A549 (cell line): ENCODE measurements around the gene GMDS. TPM values are rescaled to one million over a fixed set of nuclear protein-coding genes. Genes with fewer than 3 reads are reported as not detected.

Experiments used
- ATAC-seq, 2 experiments: fragments of 200-7000 bp in 1 of 2; fragments of >200 bp in 1 of 2; cut with Nextera tagmentation in 1 of 2; cut with Tn5 transposase in 1 of 2; 3 replicates each; pipeline versions ENCODE4 v1.8.0 to v1.9.1; 2018 to 2020; ENCODE audit warnings: mild to moderate bottlenecking in 1 of 2, moderate library complexity in 1 of 2
- CTCF ChIA-PET: fragments of 300-600 bp; sonication (Branson Sonifier 250); formaldehyde crosslinking; extraction: SDS; loops from one replicate; lab custom pipeline; 2021; ENCODE audit warnings: antibody characterized with exemption, inconsistent platforms; lab: Yijun Ruan, JAX
- POLR2A ChIA-PET: fragments of 350-600 bp; formaldehyde crosslinking; extraction: SDS; loops from one replicate; lab custom pipeline; 2021; ENCODE audit warnings: antibody characterized with exemption, inconsistent platforms; lab: Yijun Ruan, JAX
- DNase-seq, 2 experiments: peaks; one replicate each; pipeline versions ENCODE4 v3.0.0 to v3.0.0-alpha.2; 2011 to 2016; ENCODE audit warnings: low read depth in 1 of 2, low spot score in 1 of 2
- FAIRE-seq: peaks from 2 replicates; lab custom pipeline; 2011; peaks lifted over from hg19 to GRCh38; lab: Jason Lieb, UNC
- H3K27ac ChIP-seq, 2 experiments: fragments of >200 bp; sonication (Bioruptor Twin); formaldehyde crosslinking; 3 replicates each; pipeline ENCODE4 v1.5.1; 2016 to 2017
- H3K4me1 ChIP-seq: fragments of >200 bp; sonication (Bioruptor Twin); formaldehyde crosslinking; 3 replicates; pipeline ENCODE4 v1.6.1; 2016
- H3K4me2 ChIP-seq: fragments of >200 bp; sonication (Bioruptor Twin); formaldehyde crosslinking; 3 replicates; pipeline ENCODE4 v1.6.1; 2016
- H3K4me3 ChIP-seq: fragments of >200 bp; sonication (Bioruptor Twin); formaldehyde crosslinking; 3 replicates; pipeline ENCODE4 v1.5.1; 2016
- H3K9me3 ChIP-seq: fragments of >200 bp; sonication (Bioruptor Twin); formaldehyde crosslinking; 3 replicates; pipeline ENCODE4 v1.6.1; 2016
- BHLHE40 ChIP-seq: IDR thresholded peaks from 2 replicates; pipeline ENCODE4 v1.6.1; 2012; ENCODE audit warnings: low read depth, low read length, inconsistent platforms
- CEBPB ChIP-seq, 2 experiments: fragments of >200 bp in 1 of 2; sonication (Bioruptor Twin) in 1 of 2; formaldehyde crosslinking in 1 of 2; IDR thresholded peaks; 2 replicates each; pipeline ENCODE4 v1.6.1; 2012 to 2016
- CTCF ChIP-seq: fragments of >200 bp; sonication (Bioruptor Twin); formaldehyde crosslinking; IDR thresholded peaks from 3 replicates; pipeline ENCODE4 v1.5.1; 2016
- EHF ChIP-seq: fragments of 250-450 bp; sonication (Bioruptor Pico); IDR thresholded peaks from 2 replicates; pipeline ENCODE4 v1.5.0; 2020; ENCODE audit warnings: mild to moderate bottlenecking
- ELK1 ChIP-seq: fragments of 150-350 bp; IDR thresholded peaks from 2 replicates; pipeline ENCODE4 v1.6.1; 2014; ENCODE audit warnings: low read depth, mild to moderate bottlenecking, low read length
- FOSB ChIP-seq: fragments of 250-450 bp; sonication (Bioruptor Pico); IDR thresholded peaks from 2 replicates; pipeline ENCODE4 v1.5.0; 2020; ENCODE audit warnings: mild to moderate bottlenecking, moderate library complexity
- FOSL2 ChIP-seq, 2 experiments: fragments of 450-650 bp in 1 of 2; fragments of >200 bp in 1 of 2; sonication (Bioruptor Twin) in 1 of 2; formaldehyde crosslinking; IDR thresholded peaks; 2 replicates each; pipeline versions ENCODE4 v1.5.0 to v1.6.1; 2016 to 2020; ENCODE audit warnings: mild to moderate bottlenecking in 1 of 2, moderate library complexity in 1 of 2
- HDAC2 ChIP-seq: fragments of 200-600 bp; sonication (generic); IDR thresholded peaks from 2 replicates; pipeline ENCODE4 v1.6.1; 2016
- KDM1A ChIP-seq: fragments of 200-600 bp; sonication (generic); IDR thresholded peaks from 2 replicates; pipeline ENCODE4 v1.6.1; 2016; ENCODE audit warnings: low read depth, mild to moderate bottlenecking
- MAX ChIP-seq: IDR thresholded peaks from 2 replicates; pipeline ENCODE4 v1.6.1; 2012
- RNF2 ChIP-seq: fragments of 200-600 bp; sonication (generic); IDR thresholded peaks from 2 replicates; pipeline ENCODE4 v1.6.1; 2016; ENCODE audit warnings: low read depth, mild to moderate bottlenecking, antibody characterized with exemption, moderate library complexity, borderline replicate concordance
- WGBS: methylation state at CpG from one replicate; pipeline ENCODE4 v1.1.6; 2017; ENCODE audit errors: missing lambda C conversion rate; 5-methylcytosine and 5-hydroxymethylcytosine counted together
- polyA plus RNA-seq, 4 experiments: library from polyadenylated mRNA; depleted of rRNA in 3 of 4; stranded (reverse); fragments of >200 nt; fragmentation: RNase III in 1 of 4; extraction: RNeasy Plus Mini Kit Qiagen cat#74134 plus additional on column Dnase treatment in 1 of 4; gene quantifications; 2 replicates in 3 of 4; 3 replicates in 1 of 4; pipeline ENCODE4 v1.2.3, GENCODE V29; 2011 to 2017
- TF ChIP-seq, protein P1 (sequence below): IDR thresholded peaks from 2 replicates; pipeline ENCODE4 v1.6.1; 2012; ENCODE audit warnings: low read depth, borderline replicate concordance
- TF ChIP-seq, protein P2 (sequence below): fragments of 250-450 bp; sonication (Bioruptor Pico); IDR thresholded peaks from 2 replicates; pipeline ENCODE4 v1.5.0; 2020; ENCODE audit warnings: low read depth, mild to moderate bottlenecking, moderate library complexity

The GMDS gene
- polyA plus RNA-seq, 2 of the 4 experiments (the other 2 are of a cell fraction), result 9.9 to 12.4 TPM

GRCh38 chr6:2029130-2029794 lies 216.1 kb downstream of the GMDS start:
- no peak overlapping the region for H3K27ac ChIP-seq
- H3K4me3 ChIP-seq, result no peak overlapping the region
- peaks cover 11% of the 10 kb centered on the region; the same call in 2 of the 3 replicates for H3K4me1 ChIP-seq
- ChIA-PET POLR2A (no interaction called here), CTCF (no interaction called here)
- H3K4me2 ChIP-seq, result peak overlapping the region; percentile 52; the same call in 2 of the 3 replicates
- DNase-seq (no peak), FAIRE-seq (no peak), ATAC-seq (no peak)
- TF ChIP-seq BHLHE40 (no peak), MAX (no peak), EHF (CRISPR knock-in tag) (no peak), ELK1 (no peak), HDAC2 (no peak), CTCF (no peak), KDM1A (no peak)
- TF ChIP-seq, protein P1, sequence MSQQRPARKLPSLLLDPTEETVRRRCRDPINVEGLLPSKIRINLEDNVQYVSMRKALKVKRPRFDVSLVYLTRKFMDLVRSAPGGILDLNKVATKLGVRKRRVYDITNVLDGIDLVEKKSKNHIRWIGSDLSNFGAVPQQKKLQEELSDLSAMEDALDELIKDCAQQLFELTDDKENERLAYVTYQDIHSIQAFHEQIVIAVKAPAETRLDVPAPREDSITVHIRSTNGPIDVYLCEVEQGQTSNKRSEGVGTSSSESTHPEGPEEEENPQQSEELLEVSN, result no peak
- WGBS, result 50% methylated on average over 1 of the region's 1 CpG
- H3K9me3 ChIP-seq, result no peaks in the 10 kb centered on the region

GRCh38 chr6:2028457-2029038 lies 216.9 kb downstream of the GMDS start:
- CTCF ChIA-PET, result interaction anchor here (0.6 kb wide), 1 partner anchor 360 kb away, joined by 5 read pairs; no protein-coding TSS in a partner anchor

More at GRCh38 chr6:2028457-2029038, 216.9 kb downstream of the GMDS start:
- H3K4me1 ChIP-seq, result peaks cover 11% of the 10 kb centered on the region; the same call in 2 of the 3 replicates
- H3K27ac ChIP-seq, result no peak overlapping the region
- H3K4me3 ChIP-seq, result no peak overlapping the region
- 33% methylated on average over 6 of the region's 6 CpGs for WGBS
- no peaks in the 10 kb centered on the region for H3K9me3 ChIP-seq
- H3K4me2 ChIP-seq, result peak overlapping the region; percentile 52
- DNase-seq, result peak in 1 of 2 experiments; percentile 0
- no peak for TF ChIP-seq CTCF
- TF ChIP-seq RNF2, result no peak
- TF ChIP-seq FOSB (CRISPR knock-in tag), result no peak
- TF ChIP-seq FOSL2 (IDR thresholded peaks at IDR 0.05), result no peak
- no peak for TF ChIP-seq FOSL2 (CRISPR knock-in tag; IDR thresholded peaks at IDR 0.05)
- TF ChIP-seq, protein P2, sequence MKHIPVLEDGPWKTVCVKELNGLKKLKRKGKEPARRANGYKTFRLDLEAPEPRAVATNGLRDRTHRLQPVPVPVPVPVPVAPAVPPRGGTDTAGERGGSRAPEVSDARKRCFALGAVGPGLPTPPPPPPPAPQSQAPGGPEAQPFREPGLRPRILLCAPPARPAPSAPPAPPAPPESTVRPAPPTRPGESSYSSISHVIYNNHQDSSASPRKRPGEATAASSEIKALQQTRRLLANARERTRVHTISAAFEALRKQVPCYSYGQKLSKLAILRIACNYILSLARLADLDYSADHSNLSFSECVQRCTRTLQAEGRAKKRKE (CRISPR knock-in tag), result no peak
- no peak for TF ChIP-seq CEBPB (IDR thresholded peaks at IDR 0.05)
- no peak for FAIRE-seq
- POLR2A ChIA-PET, result no interaction called here
- no peak for ATAC-seq
